ENCODE results near the gene PCGF2.
"Not testable (repeated sequence)": the region's sequence is repeated elsewhere in the genome, so short reads cannot be mapped to it uniquely, and the experiment has no call there.

Gene PCGF2

DNA sequence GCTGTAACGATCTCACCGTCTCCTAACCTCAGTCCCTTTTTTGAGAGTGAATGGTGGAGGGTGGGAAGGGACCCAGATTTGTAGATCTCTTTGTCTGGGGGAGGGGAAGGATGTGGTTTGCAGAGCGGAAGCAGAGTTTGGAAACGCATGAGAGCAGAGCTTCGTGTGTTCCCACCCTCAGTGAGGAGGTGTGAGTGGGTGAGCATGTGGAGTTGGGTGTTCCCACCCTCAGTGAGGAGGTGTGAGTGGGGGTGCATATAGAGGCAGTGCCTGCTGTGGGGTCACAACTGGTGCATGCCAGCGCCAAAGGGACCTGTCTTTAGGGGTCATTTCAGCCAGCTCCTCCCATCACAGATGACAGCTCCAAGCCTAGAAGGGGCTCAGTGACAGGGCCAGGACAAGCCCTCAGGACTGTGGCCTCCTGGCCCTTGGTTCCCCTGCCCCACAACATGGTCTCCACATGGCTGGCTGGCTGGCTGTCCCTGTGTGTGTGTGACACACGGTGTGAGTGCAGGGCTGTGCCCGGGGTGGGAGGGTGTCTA, 19.8 kb downstream of the PCGF2 start:
- no peak for TF ChIP-seq TCF4 (CRISPR knock-in tag; IDR thresholded peaks at IDR 0.05; ENCODE audit: borderline replicate concordance)
- no peak for TF ChIP-seq ARNTL (CRISPR knock-in tag; IDR thresholded peaks at IDR 0.05; ENCODE audit: borderline replicate concordance, low read depth)
- no peak for TF ChIP-seq SNAI2 (CRISPR knock-in tag; IDR thresholded peaks at IDR 0.05)
- TF ChIP-seq, protein P1, sequence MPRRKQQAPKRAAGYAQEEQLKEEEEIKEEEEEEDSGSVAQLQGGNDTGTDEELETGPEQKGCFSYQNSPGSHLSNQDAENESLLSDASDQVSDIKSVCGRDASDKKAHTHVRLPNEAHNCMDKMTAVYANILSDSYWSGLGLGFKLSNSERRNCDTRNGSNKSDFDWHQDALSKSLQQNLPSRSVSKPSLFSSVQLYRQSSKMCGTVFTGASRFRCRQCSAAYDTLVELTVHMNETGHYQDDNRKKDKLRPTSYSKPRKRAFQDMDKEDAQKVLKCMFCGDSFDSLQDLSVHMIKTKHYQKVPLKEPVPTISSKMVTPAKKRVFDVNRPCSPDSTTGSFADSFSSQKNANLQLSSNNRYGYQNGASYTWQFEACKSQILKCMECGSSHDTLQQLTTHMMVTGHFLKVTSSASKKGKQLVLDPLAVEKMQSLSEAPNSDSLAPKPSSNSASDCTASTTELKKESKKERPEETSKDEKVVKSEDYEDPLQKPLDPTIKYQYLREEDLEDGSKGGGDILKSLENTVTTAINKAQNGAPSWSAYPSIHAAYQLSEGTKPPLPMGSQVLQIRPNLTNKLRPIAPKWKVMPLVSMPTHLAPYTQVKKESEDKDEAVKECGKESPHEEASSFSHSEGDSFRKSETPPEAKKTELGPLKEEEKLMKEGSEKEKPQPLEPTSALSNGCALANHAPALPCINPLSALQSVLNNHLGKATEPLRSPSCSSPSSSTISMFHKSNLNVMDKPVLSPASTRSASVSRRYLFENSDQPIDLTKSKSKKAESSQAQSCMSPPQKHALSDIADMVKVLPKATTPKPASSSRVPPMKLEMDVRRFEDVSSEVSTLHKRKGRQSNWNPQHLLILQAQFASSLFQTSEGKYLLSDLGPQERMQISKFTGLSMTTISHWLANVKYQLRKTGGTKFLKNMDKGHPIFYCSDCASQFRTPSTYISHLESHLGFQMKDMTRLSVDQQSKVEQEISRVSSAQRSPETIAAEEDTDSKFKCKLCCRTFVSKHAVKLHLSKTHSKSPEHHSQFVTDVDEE (CRISPR knock-in tag; IDR thresholded peaks at IDR 0.05): no peak
- TF ChIP-seq TOX (CRISPR knock-in tag; IDR thresholded peaks at IDR 0.05; ENCODE audit: borderline replicate concordance): no peak
- no peak for TF ChIP-seq ZNF565 (CRISPR knock-in tag; conservative IDR thresholded peaks at IDR 0.05; ENCODE audit: low read depth)
- TF ChIP-seq ESRRG (CRISPR knock-in tag; IDR thresholded peaks at IDR 0.05): no peak
- TF ChIP-seq RARB (CRISPR knock-in tag; IDR thresholded peaks at IDR 0.05): no peak
- no peak for TF ChIP-seq ZNF70 (CRISPR knock-in tag; IDR thresholded peaks at IDR 0.05)
- no peak for TF ChIP-seq ZFP3 (CRISPR knock-in tag; IDR thresholded peaks at IDR 0.05)
- no peak for TF ChIP-seq CSDC2 (CRISPR knock-in tag; IDR thresholded peaks at IDR 0.05)
- ATAC-seq: no peak

DNA sequence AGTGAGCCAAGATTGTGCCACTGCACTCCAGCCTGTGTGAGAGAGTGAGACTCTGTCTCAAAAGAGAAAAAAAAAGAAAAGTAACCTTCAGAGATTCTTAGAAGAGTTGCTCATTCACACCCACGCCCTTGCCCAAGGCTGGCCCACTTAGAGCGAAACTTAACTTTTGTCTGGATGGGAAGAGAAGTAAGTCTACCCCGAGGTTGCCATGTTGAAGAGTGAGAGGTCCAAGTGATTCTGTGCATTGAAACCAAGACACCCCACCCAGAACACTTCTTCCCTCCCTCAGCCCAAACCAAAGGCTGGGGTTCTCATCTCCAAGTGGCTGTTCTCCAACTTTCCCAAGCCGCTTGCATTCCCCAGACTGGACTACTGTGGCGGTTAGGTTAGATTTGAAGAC, 20.4 kb downstream of the PCGF2 start:
- no peak for TF ChIP-seq ZNF565 (CRISPR knock-in tag; conservative IDR thresholded peaks at IDR 0.05; ENCODE audit: low read depth)
- TF ChIP-seq BACH2 (CRISPR knock-in tag; IDR thresholded peaks at IDR 0.05; ENCODE audit: borderline replicate concordance): no peak
- TF ChIP-seq, protein P2, sequence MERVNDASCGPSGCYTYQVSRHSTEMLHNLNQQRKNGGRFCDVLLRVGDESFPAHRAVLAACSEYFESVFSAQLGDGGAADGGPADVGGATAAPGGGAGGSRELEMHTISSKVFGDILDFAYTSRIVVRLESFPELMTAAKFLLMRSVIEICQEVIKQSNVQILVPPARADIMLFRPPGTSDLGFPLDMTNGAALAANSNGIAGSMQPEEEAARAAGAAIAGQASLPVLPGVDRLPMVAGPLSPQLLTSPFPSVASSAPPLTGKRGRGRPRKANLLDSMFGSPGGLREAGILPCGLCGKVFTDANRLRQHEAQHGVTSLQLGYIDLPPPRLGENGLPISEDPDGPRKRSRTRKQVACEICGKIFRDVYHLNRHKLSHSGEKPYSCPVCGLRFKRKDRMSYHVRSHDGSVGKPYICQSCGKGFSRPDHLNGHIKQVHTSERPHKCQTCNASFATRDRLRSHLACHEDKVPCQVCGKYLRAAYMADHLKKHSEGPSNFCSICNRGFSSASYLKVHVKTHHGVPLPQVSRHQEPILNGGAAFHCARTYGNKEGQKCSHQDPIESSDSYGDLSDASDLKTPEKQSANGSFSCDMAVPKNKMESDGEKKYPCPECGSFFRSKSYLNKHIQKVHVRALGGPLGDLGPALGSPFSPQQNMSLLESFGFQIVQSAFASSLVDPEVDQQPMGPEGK (CRISPR knock-in tag; IDR thresholded peaks at IDR 0.05; ENCODE audit: borderline replicate concordance): no peak
- TF ChIP-seq RARB (CRISPR knock-in tag; IDR thresholded peaks at IDR 0.05): no peak
- no peak for TF ChIP-seq OSR1 (CRISPR knock-in tag; IDR thresholded peaks at IDR 0.05)
- TF ChIP-seq ZNF70 (CRISPR knock-in tag; IDR thresholded peaks at IDR 0.05): no peak
- TF ChIP-seq ARNTL (CRISPR knock-in tag; IDR thresholded peaks at IDR 0.05; ENCODE audit: borderline replicate concordance, low read depth): no peak
- TF ChIP-seq TCF4 (CRISPR knock-in tag; IDR thresholded peaks at IDR 0.05; ENCODE audit: borderline replicate concordance): no peak
- TF ChIP-seq ESRRG (CRISPR knock-in tag; IDR thresholded peaks at IDR 0.05): no peak
- TF ChIP-seq ZFP30 (CRISPR knock-in tag; IDR thresholded peaks at IDR 0.05): no peak
- no peak for TF ChIP-seq SNAI2 (CRISPR knock-in tag; IDR thresholded peaks at IDR 0.05)
- TF ChIP-seq PPARA (CRISPR knock-in tag; IDR thresholded peaks at IDR 0.05; ENCODE audit: borderline replicate concordance): no peak
- TF ChIP-seq CSDC2 (CRISPR knock-in tag; IDR thresholded peaks at IDR 0.05): no peak
- TF ChIP-seq ISL1 (CRISPR knock-in tag; IDR thresholded peaks at IDR 0.05): no peak
- TF ChIP-seq ZNF8 (CRISPR knock-in tag; IDR thresholded peaks at IDR 0.05): no peak
- ATAC-seq: no peak

DNA sequence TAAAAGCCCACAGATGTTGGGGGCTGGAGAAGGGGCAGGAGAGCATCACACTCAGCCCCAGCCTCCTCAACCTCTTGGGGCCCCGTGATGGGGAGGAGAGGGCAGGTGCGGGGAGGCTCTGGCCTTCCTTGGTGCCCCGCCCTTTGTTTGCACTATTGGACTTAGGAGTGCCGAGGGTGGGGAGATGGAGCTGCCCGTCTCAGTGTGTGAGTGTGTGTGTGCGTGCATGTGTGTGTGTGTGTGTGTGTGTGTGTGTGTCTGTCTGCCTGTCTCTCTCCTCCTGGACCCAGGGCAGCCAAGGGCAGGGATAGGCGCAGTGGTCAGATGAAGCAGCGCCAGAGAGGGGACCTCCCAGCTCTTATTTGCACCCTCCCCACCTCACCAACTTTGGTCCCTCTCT, 22.0 kb downstream of the PCGF2 start:
- ATAC-seq: not testable (repeated sequence)

DNA sequence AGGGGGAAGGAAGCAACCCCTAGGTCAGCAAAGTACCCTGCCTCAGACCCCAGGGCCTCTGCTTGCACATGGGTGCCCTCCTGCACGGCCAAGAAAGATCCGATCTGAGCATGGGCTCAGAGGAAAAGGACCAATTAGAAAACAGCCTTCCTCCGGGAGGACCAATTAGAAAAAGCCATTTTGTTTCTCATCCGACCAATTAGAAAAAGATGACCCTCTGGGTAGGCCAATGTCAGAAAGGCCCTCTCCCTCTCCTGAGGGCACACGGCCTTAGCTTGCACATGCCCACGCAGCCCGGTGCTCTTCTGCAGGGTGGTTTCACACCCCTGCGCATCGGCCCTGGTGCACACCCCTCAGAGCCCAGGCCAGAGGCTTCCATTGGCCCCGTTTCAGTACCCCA, 23.1 kb downstream of the PCGF2 start:
- TF ChIP-seq ESRRG (CRISPR knock-in tag; IDR thresholded peaks at IDR 0.05) (no peak), ZFP30 (CRISPR knock-in tag; IDR thresholded peaks at IDR 0.05) (no peak), CSDC2 (CRISPR knock-in tag; IDR thresholded peaks at IDR 0.05) (no peak), ARNTL (CRISPR knock-in tag; IDR thresholded peaks at IDR 0.05; ENCODE audit: borderline replicate concordance, low read depth) (no peak), BACH2 (CRISPR knock-in tag; IDR thresholded peaks at IDR 0.05; ENCODE audit: borderline replicate concordance) (no peak), ZFP3 (CRISPR knock-in tag; IDR thresholded peaks at IDR 0.05) (no peak), ZC3H10 (CRISPR knock-in tag; IDR thresholded peaks at IDR 0.05) (no peak), RARB (CRISPR knock-in tag; IDR thresholded peaks at IDR 0.05) (no peak), SNAI2 (CRISPR knock-in tag; IDR thresholded peaks at IDR 0.05) (no peak), TCF4 (CRISPR knock-in tag; IDR thresholded peaks at IDR 0.05; ENCODE audit: borderline replicate concordance) (no peak)
- TF ChIP-seq, protein P1 (CRISPR knock-in tag; IDR thresholded peaks at IDR 0.05): no peak
- TF ChIP-seq, protein P3, sequence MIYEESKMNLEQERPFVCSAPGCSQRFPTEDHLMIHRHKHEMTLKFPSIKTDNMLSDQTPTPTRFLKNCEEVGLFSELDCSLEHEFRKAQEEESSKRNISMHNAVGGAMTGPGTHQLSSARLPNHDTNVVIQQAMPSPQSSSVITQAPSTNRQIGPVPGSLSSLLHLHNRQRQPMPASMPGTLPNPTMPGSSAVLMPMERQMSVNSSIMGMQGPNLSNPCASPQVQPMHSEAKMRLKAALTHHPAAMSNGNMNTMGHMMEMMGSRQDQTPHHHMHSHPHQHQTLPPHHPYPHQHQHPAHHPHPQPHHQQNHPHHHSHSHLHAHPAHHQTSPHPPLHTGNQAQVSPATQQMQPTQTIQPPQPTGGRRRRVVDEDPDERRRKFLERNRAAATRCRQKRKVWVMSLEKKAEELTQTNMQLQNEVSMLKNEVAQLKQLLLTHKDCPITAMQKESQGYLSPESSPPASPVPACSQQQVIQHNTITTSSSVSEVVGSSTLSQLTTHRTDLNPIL (CRISPR knock-in tag; IDR thresholded peaks at IDR 0.05; ENCODE audit: low read depth): no peak
- TF ChIP-seq, protein P4, sequence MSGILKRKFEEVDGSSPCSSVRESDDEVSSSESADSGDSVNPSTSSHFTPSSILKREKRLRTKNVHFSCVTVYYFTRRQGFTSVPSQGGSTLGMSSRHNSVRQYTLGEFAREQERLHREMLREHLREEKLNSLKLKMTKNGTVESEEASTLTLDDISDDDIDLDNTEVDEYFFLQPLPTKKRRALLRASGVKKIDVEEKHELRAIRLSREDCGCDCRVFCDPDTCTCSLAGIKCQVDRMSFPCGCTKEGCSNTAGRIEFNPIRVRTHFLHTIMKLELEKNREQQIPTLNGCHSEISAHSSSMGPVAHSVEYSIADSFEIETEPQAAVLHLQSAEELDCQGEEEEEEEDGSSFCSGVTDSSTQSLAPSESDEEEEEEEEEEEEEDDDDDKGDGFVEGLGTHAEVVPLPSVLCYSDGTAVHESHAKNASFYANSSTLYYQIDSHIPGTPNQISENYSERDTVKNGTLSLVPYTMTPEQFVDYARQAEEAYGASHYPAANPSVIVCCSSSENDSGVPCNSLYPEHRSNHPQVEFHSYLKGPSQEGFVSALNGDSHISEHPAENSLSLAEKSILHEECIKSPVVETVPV (CRISPR knock-in tag; IDR thresholded peaks at IDR 0.05): no peak
- TF ChIP-seq, protein P2 (CRISPR knock-in tag; IDR thresholded peaks at IDR 0.05; ENCODE audit: borderline replicate concordance): no peak
- ATAC-seq: peak; percentile 24

Measured in SK-N-SH treated with all-trans-retinoic acid at 6 μM for 48 hours (cell line).